Subcutaneous abdominal adipose tissue (tissue), 5 donors: ENCODE measurements around the gene RUNDC3A.
A peak's percentile ranks its signal among the peaks of the same experiment; 100 is the strongest.

Experiments used
- H3K27ac ChIP-seq: one replicate; pipeline ENCODE4 v1.7.0; 2013; ENCODE audit warnings: low read depth, mild to moderate bottlenecking, inconsistent platforms, low read length, moderate library complexity
- H3K27me3 ChIP-seq, 5 donors: one replicate each; pipeline ENCODE4 v1.7.0; 2013; ENCODE audit warnings: low read length in 5 of 5, inconsistent platforms in 1 of 5; ENCODE audit not compliant: control insufficient read depth in 5 of 5, insufficient read depth in 4 of 5
- H3K36me3 ChIP-seq, 5 donors: one replicate each; pipeline ENCODE4 v1.7.0; 2013; ENCODE audit warnings: low read length in 5 of 5; ENCODE audit not compliant: control insufficient read depth in 5 of 5, insufficient read depth in 5 of 5
- H3K4me1 ChIP-seq, 5 donors: one replicate each; pipeline ENCODE4 v1.7.0; 2013; ENCODE audit warnings: low read length in 5 of 5, mild to moderate bottlenecking in 3 of 5, moderate library complexity in 1 of 5; ENCODE audit not compliant: control insufficient read depth in 5 of 5, insufficient read depth in 5 of 5
- H3K4me3 ChIP-seq, 5 donors: one replicate each; pipeline ENCODE4 v1.7.0; 2013; ENCODE audit warnings: low read length in 5 of 5, low read depth in 1 of 5
- H3K9ac ChIP-seq, 5 donors: one replicate each; pipeline ENCODE4 v1.7.0; 2013; ENCODE audit warnings: low read length in 5 of 5, mild to moderate bottlenecking in 4 of 5, moderate library complexity in 3 of 5
- H3K9me3 ChIP-seq, 5 donors: one replicate each; pipeline ENCODE4 v1.7.0; 2013; ENCODE audit warnings: low read length in 5 of 5; ENCODE audit not compliant: control insufficient read depth in 5 of 5
- donor health status: healthy.
- donor health status: healthy.
- donor health status: healthy.
- donor health status: healthy.
- donor health status: healthy.

Gene RUNDC3A

GRCh38 chr17:44317545-44317944 is 9.1 kb downstream of the RUNDC3A start:
- no peak overlapping the region for H3K9ac ChIP-seq
- H3K27me3 ChIP-seq, result peaks cover 25 to 49% (median 43%) of the 10 kb centered on the region in 5 donors
- H3K27ac ChIP-seq, result no peak overlapping the region
- H3K36me3 ChIP-seq, result peaks cover 0 to 33% (median 32%) of the 10 kb centered on the region in 5 donors
- no peaks in the 10 kb centered on the region for H3K9me3 ChIP-seq
- no peak overlapping the region for H3K4me3 ChIP-seq
- peaks cover 0 to 6% (median 5%) of the 10 kb centered on the region in 5 donors for H3K4me1 ChIP-seq

- H3K36me3 ChIP-seq, result peaks cover 0 to 33% (median 32%) of the 10 kb centered on the region in 5 donors
- no peaks in the 10 kb centered on the region for H3K9me3 ChIP-seq
- peaks cover 0 to 9% (median 8%) of the 10 kb centered on the region in 5 donors for H3K4me1 ChIP-seq
- H3K4me3 ChIP-seq, result no peak overlapping the region
- H3K9ac ChIP-seq, result no peak overlapping the region
- no peak overlapping the region for H3K27ac ChIP-seq
- peaks cover 22 to 43% (median 36%) of the 10 kb centered on the region in 5 donors for H3K27me3 ChIP-seq
These were observed 9.9 kb downstream of the RUNDC3A start for GRCh38 chr17:44318077-44318892.

GRCh38 chr17:44320066-44320465 is 11.7 kb downstream of the RUNDC3A start:
- Histone ChIP-seq H3K4me3 (no peak overlapping the region), H3K4me1 (peaks cover 2 to 20% (median 16%) of the 10 kb centered on the region in 5 donors), H3K27me3 (peaks cover 7 to 27% (median 22%) of the 10 kb centered on the region in 5 donors), H3K27ac (no peak overlapping the region), H3K9me3 (no peaks in the 10 kb centered on the region), H3K36me3 (peaks cover 0 to 33% (median 32%) of the 10 kb centered on the region in 5 donors), H3K9ac (no peak overlapping the region)

GRCh38 chr17:44321246-44322120 is 13.1 kb downstream of the RUNDC3A start:
- H3K9ac ChIP-seq, result no peak overlapping the region
- H3K9me3 ChIP-seq, result no peaks in the 10 kb centered on the region
- H3K4me1 ChIP-seq, result peaks cover 2 to 29% (median 24%) of the 10 kb centered on the region in 5 donors
- no peak overlapping the region for H3K27ac ChIP-seq
- peaks cover 3 to 16% (median 11%) of the 10 kb centered on the region in 5 donors for H3K27me3 ChIP-seq
- peaks cover 0 to 33% (median 32%) of the 10 kb centered on the region in 5 donors for H3K36me3 ChIP-seq
- no peak overlapping the region for H3K4me3 ChIP-seq

GRCh38 chr17:44322236-44322895 is 14.0 kb downstream of the RUNDC3A start:
- Histone ChIP-seq H3K9me3 (no peaks in the 10 kb centered on the region), H3K9ac (no peak overlapping the region), H3K36me3 (peaks cover 0 to 33% (median 32%) of the 10 kb centered on the region in 5 donors), H3K27me3 (peaks cover 2 to 9% (median 6%) of the 10 kb centered on the region in 5 donors), H3K4me1 (peaks cover 2 to 33% (median 26%) of the 10 kb centered on the region in 5 donors), H3K27ac (no peak overlapping the region), H3K4me3 (no peak overlapping the region)

GRCh38 chr17:44323359-44324091 is 15.1 kb downstream of the RUNDC3A start:
- H3K27me3 ChIP-seq, result no peaks in the 10 kb centered on the region
- peak overlapping the region; percentile 71 to 92 (median 88) for H3K4me3 ChIP-seq
- H3K9me3 ChIP-seq, result no peaks in the 10 kb centered on the region
- peaks cover 2 to 33% (median 26%) of the 10 kb centered on the region in 5 donors for H3K4me1 ChIP-seq
- no peak overlapping the region for H3K27ac ChIP-seq
- peak overlapping the region in 4 of 5 donors; percentile 86 to 92 (median 90) for H3K9ac ChIP-seq
- peaks cover 0 to 33% (median 32%) of the 10 kb centered on the region in 5 donors for H3K36me3 ChIP-seq

GRCh38 chr17:44324092-44324570 is 15.7 kb downstream of the RUNDC3A start:
- Histone ChIP-seq H3K27ac (peak overlapping the region; percentile 85), H3K4me3 (peak overlapping the region; percentile 71 to 92 (median 88)), H3K9me3 (no peaks in the 10 kb centered on the region), H3K4me1 (peaks cover 2 to 33% (median 26%) of the 10 kb centered on the region in 5 donors), H3K36me3 (peaks cover 0 to 33% (median 32%) of the 10 kb centered on the region in 5 donors), H3K27me3 (no peaks in the 10 kb centered on the region), H3K9ac (peak overlapping the region in 4 of 5 donors; percentile 86 to 92 (median 90))

- Histone ChIP-seq H3K4me1 (peaks cover 2 to 33% (median 26%) of the 10 kb centered on the region in 5 donors), H3K27me3 (no peaks in the 10 kb centered on the region), H3K27ac (peak within 1 kb of the TSS; percentile 85), H3K9me3 (no peaks in the 10 kb centered on the region), H3K36me3 (peaks cover 0 to 28% (median 27%) of the 10 kb centered on the region in 5 donors), H3K4me3 (peak within 1 kb of the TSS; percentile 71 to 92 (median 88)), H3K9ac (peak within 1 kb of the TSS in 4 of 5 donors; percentile 86 to 92 (median 90))
These were observed 16.3 kb downstream of the RUNDC3A start, which contains the start of gene SLC25A39 for GRCh38 chr17:44324571-44325275. Gene SLC25A39, minus strand, starts transcription at chr17:44324823. Its CDS starts 1,261 bp downstream, at chr17:44323562.
